A673 (cell line): ENCODE data around the gene FAM177A1. TPM values are rescaled to one million over a fixed set of nuclear protein-coding genes. Genes with fewer than 3 reads are reported as not detected.

Source experiments
- BruUV-seq: library from RNA; stranded (reverse); fragments of 400-500 nt; replicated peaks from 2 replicates; lab custom pipeline; 2021; lab: Mats Ljungman, UMichigan
- CTCF ChIA-PET: fragments of 300-600 bp; sonication (Branson Sonifier 250); formaldehyde crosslinking; loops from one replicate; lab custom pipeline; 2022; ENCODE audit warnings: antibody characterized with exemption; lab: Charles Lee
- POLR2A ChIA-PET: fragments of 300-600 bp; sonication (Branson Sonifier 250); formaldehyde crosslinking; loops from one replicate; lab custom pipeline; 2022; ENCODE audit warnings: antibody characterized with exemption; ENCODE audit not compliant: low non-redundant PET; lab: Charles Lee
- DNase-seq: peaks from one replicate; pipeline ENCODE4 v3.0.0-alpha.2; 2015; ENCODE audit warnings: low spot score
- H3K27ac ChIP-seq: fragments of 200-600 bp; sonication (generic); 2 replicates; pipeline ENCODE4 v1.5.1; 2016; ENCODE audit warnings: mixed run types, low read depth, mild to moderate bottlenecking, mixed read lengths, antibody characterized with exemption, low read length; ENCODE audit not compliant: poor library complexity, severe bottlenecking
- H3K27me3 ChIP-seq: fragments of 200-600 bp; sonication (generic); replicated peaks from 2 replicates; pipeline ENCODE4 v1.6.1; 2017; ENCODE audit warnings: mixed run types, low read depth, mild to moderate bottlenecking, mixed read lengths, antibody characterized with exemption, low read length; ENCODE audit not compliant: insufficient read depth, poor library complexity
- H3K36me3 ChIP-seq: fragments of 200-600 bp; sonication (generic); 2 replicates; pipeline ENCODE4 v1.6.1; 2016; ENCODE audit warnings: mixed run types, mild to moderate bottlenecking, mixed read lengths, antibody characterized with exemption, low read length; ENCODE audit not compliant: insufficient read depth, poor library complexity, severe bottlenecking
- H3K4me1 ChIP-seq: fragments of 200-600 bp; sonication (generic); 2 replicates; pipeline ENCODE4 v1.6.1; 2017; ENCODE audit warnings: mixed run types, mild to moderate bottlenecking, mixed read lengths, antibody characterized with exemption, low read length; ENCODE audit not compliant: insufficient read depth, poor library complexity, severe bottlenecking
- H3K4me3 ChIP-seq: fragments of 200-600 bp; sonication (generic); 2 replicates; pipeline ENCODE4 v1.5.1; 2016; ENCODE audit warnings: low read depth, mixed run types, mild to moderate bottlenecking, mixed read lengths, low read length; ENCODE audit not compliant: poor library complexity, severe bottlenecking
- H3K9me3 ChIP-seq: fragments of 200-600 bp; sonication (generic); 2 replicates; pipeline ENCODE4 v1.6.1; 2016; ENCODE audit warnings: mixed run types, low read depth, mild to moderate bottlenecking, mixed read lengths, antibody characterized with exemption, low read length; ENCODE audit not compliant: poor library complexity, severe bottlenecking
- CTCF ChIP-seq: fragments of 300-800, 200-600 bp; sonication (generic); conservative IDR thresholded peaks from 2 replicates; pipeline ENCODE4 v1.5.1; 2017; ENCODE audit warnings: low read depth, mild to moderate bottlenecking, antibody characterized with exemption, low read length, moderate library complexity, mixed read lengths
- EZH2 ChIP-seq: fragments of 200-600 bp; sonication (generic); IDR thresholded peaks from 2 replicates; pipeline ENCODE4 v1.6.1; 2017; ENCODE audit warnings: borderline replicate concordance, low read depth, mild to moderate bottlenecking, mixed read lengths, antibody characterized with exemption, low read length; ENCODE audit not compliant: poor library complexity, severe bottlenecking
- intact Hi-C: fragments of 100-400 bp; cut with micrococcal nuclease; formaldehyde crosslinking; loops from one replicate; pipeline ENCODE4 v1.10.0; 2022; ENCODE audit not compliant: unreplicated experiment
- total RNA-seq: library from RNA; stranded (reverse); gene quantifications from 2 replicates; pipeline ENCODE4 v1.2.3, GENCODE V29; 2021

The FAM177A1 gene
- total RNA-seq, 1 experiment from 2014 or later = 59.2 TPM

- H3K36me3 ChIP-seq = peaks cover 16% of the 10 kb centered on the region
- DNase-seq = no peak
- no TSS peak for BruUV-seq
- no peaks in the 10 kb centered on the region for H3K4me1 ChIP-seq
- intact Hi-C loops = no loop called here
- ChIA-PET CTCF (no interaction called here), POLR2A (no interaction called here)
- H3K27me3 ChIP-seq = no peaks in the 10 kb centered on the region
- H3K9me3 ChIP-seq = peaks cover 6% of the 10 kb centered on the region
- no peak for TF ChIP-seq EZH2
- no peak for TF ChIP-seq CTCF
- no peak overlapping the region for H3K27ac ChIP-seq
- no peak overlapping the region for H3K4me3 ChIP-seq
Observed at GRCh38 chr14:35116242-35116641, 70.2 kb downstream of the FAM177A1 start.

- TF ChIP-seq CTCF (no peak), EZH2 (no peak)
- Histone ChIP-seq H3K36me3 (peaks cover 8% of the 10 kb centered on the region), H3K4me3 (no peak overlapping the region), H3K4me1 (no peaks in the 10 kb centered on the region), H3K9me3 (peaks cover under 1% of the 10 kb centered on the region), H3K27ac (no peak overlapping the region), H3K27me3 (no peaks in the 10 kb centered on the region)
- ChIA-PET POLR2A (interaction anchor here (0.6 kb wide), 1 partner anchor 301 kb away, joined by 3 read pairs; no protein-coding TSS in a partner anchor), CTCF (no interaction called here)
- DNase-seq = no peak
- intact Hi-C loops = no loop called here
- no TSS peak for BruUV-seq
Observed at GRCh38 chr14:35117112-35117511, 71.0 kb downstream of the FAM177A1 start.

GRCh38 chr14:35121026-35121886, 75.2 kb downstream of the FAM177A1 start:
- Histone ChIP-seq H3K27ac (peak overlapping the region; percentile 98), H3K27me3 (no peaks in the 10 kb centered on the region), H3K4me1 (peaks cover 11% of the 10 kb centered on the region), H3K4me3 (peak overlapping the region; percentile 64), H3K36me3 (no peaks in the 10 kb centered on the region), H3K9me3 (no peaks in the 10 kb centered on the region)
- TSS peak; percentile 69 for BruUV-seq
- ChIA-PET CTCF (no interaction called here), POLR2A (interaction anchor here (0.6 kb wide), 1 partner anchor 301 kb away, joined by 20 read pairs; no protein-coding TSS in a partner anchor)
- intact Hi-C loops = loop anchor here (10.0 kb wide), 1 partner anchor 174 kb away; the partner anchor contains the start of gene PSMA6
- TF ChIP-seq EZH2 = no peak
- no peak for TF ChIP-seq CTCF
- peak; percentile 20 for DNase-seq
